Measurements from ENCODE around the gene ATAT1. TPM values are rescaled to one million over a fixed set of nuclear protein-coding genes. Genes with fewer than 3 reads are reported as not detected.

Gene ATAT1
- total RNA-seq, 1 experiment from 2014 or later, result 19.3 TPM

DNA sequence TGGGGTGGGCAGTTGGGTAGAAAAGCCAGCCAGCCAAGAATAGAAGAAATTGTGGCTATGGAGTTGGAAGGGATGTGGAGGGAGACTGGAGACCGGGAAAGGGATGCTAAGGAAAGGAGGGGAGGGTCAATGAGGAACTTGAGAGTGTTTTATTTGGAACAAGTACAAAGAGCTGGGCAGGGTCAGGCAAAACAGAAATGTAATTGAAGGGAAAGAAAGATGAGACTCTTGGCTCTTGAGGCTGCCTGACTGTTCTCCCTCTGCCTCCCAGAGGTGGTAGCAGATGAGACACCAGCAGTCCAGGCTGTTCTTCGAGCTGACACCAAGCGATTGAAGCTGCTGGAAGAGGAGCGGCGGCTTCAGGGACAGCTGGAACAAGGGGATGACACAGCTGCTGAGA lies 42.8 kb upstream of the ATAT1 start:
- Mint-ChIP-seq H3K36me3 (peaks cover 92% of the 10 kb centered on the region), H3K4me3 (no peak overlapping the region), H3K27ac (no peak overlapping the region), H3K9me3 (no peaks in the 10 kb centered on the region), H3K27me3 (ENCODE audit: low read depth) (no peaks in the 10 kb centered on the region), H3K4me1 (no peaks in the 10 kb centered on the region)
- no peak for ATAC-seq
- no peak for DNase-seq (ENCODE audit: low spot score)
- CTCF ChIA-PET, result interaction anchor here (1.1 to 2.4 kb wide), 3 partner anchors 14 to 100 kb away, joined by 3 to 8 read pairs (median 5); no protein-coding TSS in a partner anchor
- TF ChIP-seq, protein P1, sequence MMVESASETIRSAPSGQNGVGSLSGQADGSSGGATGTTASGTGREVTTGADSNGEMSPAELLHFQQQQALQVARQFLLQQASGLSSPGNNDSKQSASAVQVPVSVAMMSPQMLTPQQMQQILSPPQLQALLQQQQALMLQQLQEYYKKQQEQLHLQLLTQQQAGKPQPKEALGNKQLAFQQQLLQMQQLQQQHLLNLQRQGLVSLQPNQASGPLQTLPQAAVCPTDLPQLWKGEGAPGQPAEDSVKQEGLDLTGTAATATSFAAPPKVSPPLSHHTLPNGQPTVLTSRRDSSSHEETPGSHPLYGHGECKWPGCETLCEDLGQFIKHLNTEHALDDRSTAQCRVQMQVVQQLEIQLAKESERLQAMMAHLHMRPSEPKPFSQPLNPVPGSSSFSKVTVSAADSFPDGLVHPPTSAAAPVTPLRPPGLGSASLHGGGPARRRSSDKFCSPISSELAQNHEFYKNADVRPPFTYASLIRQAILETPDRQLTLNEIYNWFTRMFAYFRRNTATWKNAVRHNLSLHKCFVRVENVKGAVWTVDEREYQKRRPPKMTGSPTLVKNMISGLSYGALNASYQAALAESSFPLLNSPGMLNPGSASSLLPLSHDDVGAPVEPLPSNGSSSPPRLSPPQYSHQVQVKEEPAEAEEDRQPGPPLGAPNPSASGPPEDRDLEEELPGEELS (CRISPR knock-in tag; IDR thresholded peaks at IDR 0.05), result no peak
- TF ChIP-seq, protein P2, sequence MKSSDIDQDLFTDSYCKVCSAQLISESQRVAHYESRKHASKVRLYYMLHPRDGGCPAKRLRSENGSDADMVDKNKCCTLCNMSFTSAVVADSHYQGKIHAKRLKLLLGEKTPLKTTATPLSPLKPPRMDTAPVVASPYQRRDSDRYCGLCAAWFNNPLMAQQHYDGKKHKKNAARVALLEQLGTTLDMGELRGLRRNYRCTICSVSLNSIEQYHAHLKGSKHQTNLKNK (CRISPR knock-in tag; IDR thresholded peaks at IDR 0.05), result no peak
- TF ChIP-seq, protein P3, sequence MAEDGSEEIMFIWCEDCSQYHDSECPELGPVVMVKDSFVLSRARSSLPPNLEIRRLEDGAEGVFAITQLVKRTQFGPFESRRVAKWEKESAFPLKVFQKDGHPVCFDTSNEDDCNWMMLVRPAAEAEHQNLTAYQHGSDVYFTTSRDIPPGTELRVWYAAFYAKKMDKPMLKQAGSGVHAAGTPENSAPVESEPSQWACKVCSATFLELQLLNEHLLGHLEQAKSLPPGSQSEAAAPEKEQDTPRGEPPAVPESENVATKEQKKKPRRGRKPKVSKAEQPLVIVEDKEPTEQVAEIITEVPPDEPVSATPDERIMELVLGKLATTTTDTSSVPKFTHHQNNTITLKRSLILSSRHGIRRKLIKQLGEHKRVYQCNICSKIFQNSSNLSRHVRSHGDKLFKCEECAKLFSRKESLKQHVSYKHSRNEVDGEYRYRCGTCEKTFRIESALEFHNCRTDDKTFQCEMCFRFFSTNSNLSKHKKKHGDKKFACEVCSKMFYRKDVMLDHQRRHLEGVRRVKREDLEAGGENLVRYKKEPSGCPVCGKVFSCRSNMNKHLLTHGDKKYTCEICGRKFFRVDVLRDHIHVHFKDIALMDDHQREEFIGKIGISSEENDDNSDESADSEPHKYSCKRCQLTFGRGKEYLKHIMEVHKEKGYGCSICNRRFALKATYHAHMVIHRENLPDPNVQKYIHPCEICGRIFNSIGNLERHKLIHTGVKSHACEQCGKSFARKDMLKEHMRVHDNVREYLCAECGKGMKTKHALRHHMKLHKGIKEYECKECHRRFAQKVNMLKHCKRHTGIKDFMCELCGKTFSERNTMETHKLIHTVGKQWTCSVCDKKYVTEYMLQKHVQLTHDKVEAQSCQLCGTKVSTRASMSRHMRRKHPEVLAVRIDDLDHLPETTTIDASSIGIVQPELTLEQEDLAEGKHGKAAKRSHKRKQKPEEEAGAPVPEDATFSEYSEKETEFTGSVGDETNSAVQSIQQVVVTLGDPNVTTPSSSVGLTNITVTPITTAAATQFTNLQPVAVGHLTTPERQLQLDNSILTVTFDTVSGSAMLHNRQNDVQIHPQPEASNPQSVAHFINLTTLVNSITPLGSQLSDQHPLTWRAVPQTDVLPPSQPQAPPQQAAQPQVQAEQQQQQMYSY (CRISPR knock-in tag; IDR thresholded peaks at IDR 0.05), result no peak
- TF ChIP-seq, protein P4, sequence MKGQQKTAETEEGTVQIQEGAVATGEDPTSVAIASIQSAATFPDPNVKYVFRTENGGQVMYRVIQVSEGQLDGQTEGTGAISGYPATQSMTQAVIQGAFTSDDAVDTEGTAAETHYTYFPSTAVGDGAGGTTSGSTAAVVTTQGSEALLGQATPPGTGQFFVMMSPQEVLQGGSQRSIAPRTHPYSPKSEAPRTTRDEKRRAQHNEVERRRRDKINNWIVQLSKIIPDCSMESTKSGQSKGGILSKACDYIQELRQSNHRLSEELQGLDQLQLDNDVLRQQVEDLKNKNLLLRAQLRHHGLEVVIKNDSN (CRISPR knock-in tag; IDR thresholded peaks at IDR 0.05), result no peak
- TF ChIP-seq EMX1 (CRISPR knock-in tag; IDR thresholded peaks at IDR 0.05), result no peak
- no peak for TF ChIP-seq FOXP1 (CRISPR knock-in tag; IDR thresholded peaks at IDR 0.05; ENCODE audit: borderline replicate concordance)
- no peak for TF ChIP-seq IRF2 (CRISPR knock-in tag; IDR thresholded peaks at IDR 0.05; ENCODE audit: borderline replicate concordance, low read depth)
- no peak for TF ChIP-seq GABPB1 (CRISPR knock-in tag; IDR thresholded peaks at IDR 0.05)
- TF ChIP-seq MLX (CRISPR knock-in tag; IDR thresholded peaks at IDR 0.05), result no peak
- TF ChIP-seq, protein P5, sequence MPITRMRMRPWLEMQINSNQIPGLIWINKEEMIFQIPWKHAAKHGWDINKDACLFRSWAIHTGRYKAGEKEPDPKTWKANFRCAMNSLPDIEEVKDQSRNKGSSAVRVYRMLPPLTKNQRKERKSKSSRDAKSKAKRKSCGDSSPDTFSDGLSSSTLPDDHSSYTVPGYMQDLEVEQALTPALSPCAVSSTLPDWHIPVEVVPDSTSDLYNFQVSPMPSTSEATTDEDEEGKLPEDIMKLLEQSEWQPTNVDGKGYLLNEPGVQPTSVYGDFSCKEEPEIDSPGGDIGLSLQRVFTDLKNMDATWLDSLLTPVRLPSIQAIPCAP (CRISPR knock-in tag; IDR thresholded peaks at IDR 0.05), result no peak
- TF ChIP-seq ZNF512 (CRISPR knock-in tag; IDR thresholded peaks at IDR 0.05; ENCODE audit: borderline replicate concordance), result no peak
- no peak for TF ChIP-seq CTCF (IDR thresholded peaks at IDR 0.05)
- no peak for TF ChIP-seq RORB (CRISPR knock-in tag; IDR thresholded peaks at IDR 0.05)
- TF ChIP-seq ZBTB43 (CRISPR knock-in tag; IDR thresholded peaks at IDR 0.05), result no peak
- TF ChIP-seq ATF1 (CRISPR knock-in tag; IDR thresholded peaks at IDR 0.05), result no peak
- TF ChIP-seq HMGXB4 (CRISPR knock-in tag; IDR thresholded peaks at IDR 0.05), result no peak
- no peak for TF ChIP-seq CBFB (CRISPR knock-in tag; IDR thresholded peaks at IDR 0.05; ENCODE audit: low read depth)
- no peak for TF ChIP-seq ZNF121 (CRISPR knock-in tag; IDR thresholded peaks at IDR 0.05)
- POLR2A ChIA-PET, result no interaction called here

All from WTC11 (cell line).